Vagina (tissue), 2 donors: ENCODE measurements around the gene SACS. TPM values are rescaled to one million over a fixed set of nuclear protein-coding genes. Genes with fewer than 3 reads are reported as not detected.
A peak's percentile ranks its signal among the peaks of the same experiment; 100 is the strongest.

Experiments
- DNase-seq, 2 donors: peaks; one replicate each; pipeline ENCODE4 v3.0.0-alpha.2; 2017; ENCODE audit errors: extremely low spot score in 2 of 2
- H3K27ac ChIP-seq: fragments of 200-600 bp; sonication (generic); one replicate; pipeline ENCODE4 v1.5.1; 2019
- H3K27me3 ChIP-seq: fragments of 200-600 bp; sonication (generic); one replicate; pipeline ENCODE4 v1.5.1; 2019
- H3K36me3 ChIP-seq, 2 donors: fragments of 200-600 bp; sonication (generic); one replicate each; pipeline ENCODE4 v1.5.1; 2017 to 2019
- H3K4me1 ChIP-seq: fragments of 200-600 bp; sonication (generic); one replicate; pipeline ENCODE4 v1.5.1; 2019
- H3K4me3 ChIP-seq, 2 donors: fragments of 200-600 bp; sonication (generic); 1 replicate in 1 of 2; 2 replicates in 1 of 2; pipeline ENCODE4 v1.5.1; 2016 to 2019
- H3K9me3 ChIP-seq: fragments of 200-600 bp; sonication (generic); one replicate; pipeline ENCODE4 v1.5.1; 2019
- POLR2A ChIP-seq, 2 donors: fragments of 450-650 bp; IDR thresholded peaks; one replicate each; pipeline ENCODE4 v1.6.1; 2017; ENCODE audit warnings: antibody characterized with exemption in 2 of 2, mild to moderate bottlenecking in 2 of 2, moderate library complexity in 2 of 2
- POLR2AphosphoS5 ChIP-seq, 2 donors: sonication (generic); formaldehyde crosslinking; IDR thresholded peaks; one replicate each; pipeline ENCODE4 v1.9.0; 2017; ENCODE audit warnings: antibody characterized with exemption in 2 of 2, mild to moderate bottlenecking in 2 of 2, low read depth in 1 of 2; ENCODE audit not compliant: insufficient read depth in 1 of 2
- intact Hi-C: fragments of 100-400 bp; cut with DNase I; formaldehyde crosslinking; loops from one replicate; pipeline ENCODE4 v1.15.1; 2023
- total RNA-seq: library from RNA; depleted of rRNA; stranded (reverse); fragments of >200 nt; gene quantifications from one replicate; pipeline ENCODE4 v1.2.3, GENCODE V29; 2016
- TF ChIP-seq, protein P1 (sequence below), 3 experiments: fragments of 450-650 bp in 2 of 3; fragments of 200-600 bp in 1 of 3; sonication (generic) in 1 of 3; IDR thresholded peaks; one replicate each; pipeline ENCODE4 v1.5.1; 2017 to 2019; ENCODE audit warnings: antibody characterized with exemption in 3 of 3, mild to moderate bottlenecking in 2 of 3, moderate library complexity in 2 of 3

SACS gene
- total RNA-seq, 1 donor from 2014 or later, result 24.8 TPM

DNA sequence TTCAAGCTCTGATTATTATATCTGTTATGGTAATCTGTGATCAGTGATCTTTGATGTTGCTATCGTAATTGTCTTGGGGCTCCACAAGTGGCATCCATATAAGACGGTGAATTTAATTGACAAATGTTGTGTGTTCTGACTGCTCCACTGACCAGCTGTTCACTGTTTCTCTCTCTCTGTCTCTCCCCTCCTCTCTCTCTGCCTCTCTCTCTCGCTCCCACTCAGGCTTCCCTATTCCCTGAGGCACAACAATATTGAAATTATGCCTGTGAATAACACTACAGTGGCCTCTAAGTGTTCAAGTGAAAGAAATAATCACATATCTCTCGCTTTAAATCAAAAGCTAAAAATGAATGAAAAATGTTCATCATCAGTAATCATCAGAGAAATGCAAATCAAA lies 4.4 kb upstream of the SACS start:
- Histone ChIP-seq H3K9me3 (no peaks in the 10 kb centered on the region), H3K36me3 (no peaks in the 10 kb centered on the region), H3K4me1 (peaks cover 7% of the 10 kb centered on the region), H3K27ac (no peak overlapping the region), H3K27me3 (no peaks in the 10 kb centered on the region), H3K4me3 (no peak overlapping the region)
- intact Hi-C loops, result no loop called here
- no peak for DNase-seq
- no peak for TF ChIP-seq POLR2AphosphoS5 (IDR thresholded peaks at IDR 0.05; ENCODE audit: insufficient read depth in 1 of 2, low read depth in 1 of 2)
- TF ChIP-seq, protein P1, sequence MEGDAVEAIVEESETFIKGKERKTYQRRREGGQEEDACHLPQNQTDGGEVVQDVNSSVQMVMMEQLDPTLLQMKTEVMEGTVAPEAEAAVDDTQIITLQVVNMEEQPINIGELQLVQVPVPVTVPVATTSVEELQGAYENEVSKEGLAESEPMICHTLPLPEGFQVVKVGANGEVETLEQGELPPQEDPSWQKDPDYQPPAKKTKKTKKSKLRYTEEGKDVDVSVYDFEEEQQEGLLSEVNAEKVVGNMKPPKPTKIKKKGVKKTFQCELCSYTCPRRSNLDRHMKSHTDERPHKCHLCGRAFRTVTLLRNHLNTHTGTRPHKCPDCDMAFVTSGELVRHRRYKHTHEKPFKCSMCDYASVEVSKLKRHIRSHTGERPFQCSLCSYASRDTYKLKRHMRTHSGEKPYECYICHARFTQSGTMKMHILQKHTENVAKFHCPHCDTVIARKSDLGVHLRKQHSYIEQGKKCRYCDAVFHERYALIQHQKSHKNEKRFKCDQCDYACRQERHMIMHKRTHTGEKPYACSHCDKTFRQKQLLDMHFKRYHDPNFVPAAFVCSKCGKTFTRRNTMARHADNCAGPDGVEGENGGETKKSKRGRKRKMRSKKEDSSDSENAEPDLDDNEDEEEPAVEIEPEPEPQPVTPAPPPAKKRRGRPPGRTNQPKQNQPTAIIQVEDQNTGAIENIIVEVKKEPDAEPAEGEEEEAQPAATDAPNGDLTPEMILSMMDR (IDR thresholded peaks at IDR 0.05), result no peak
- no peak for TF ChIP-seq POLR2A (IDR thresholded peaks at IDR 0.05)

DNA sequence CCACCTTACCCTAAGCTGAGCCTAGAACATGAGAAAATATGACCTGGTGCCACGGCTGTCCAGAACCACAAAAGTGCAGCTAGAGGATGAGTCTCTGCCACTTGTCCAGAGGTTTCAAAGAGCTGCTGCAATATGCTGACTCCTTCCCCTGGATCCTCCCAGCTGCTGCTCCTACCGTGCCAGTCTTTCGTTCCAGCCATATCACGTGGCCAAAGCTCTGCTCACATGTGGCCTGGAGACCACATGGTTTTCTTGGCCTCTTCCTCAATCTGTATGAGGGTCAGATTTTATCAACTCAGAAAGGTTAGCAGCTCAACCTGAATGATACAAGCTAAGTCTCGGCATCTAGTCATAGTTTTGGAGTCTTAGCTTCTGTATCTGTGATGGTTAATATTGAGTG lies 3.2 kb upstream of the SACS start:
- Histone ChIP-seq H3K27ac (no peak overlapping the region), H3K36me3 (no peaks in the 10 kb centered on the region), H3K4me3 (no peak overlapping the region), H3K27me3 (no peaks in the 10 kb centered on the region), H3K9me3 (no peaks in the 10 kb centered on the region), H3K4me1 (peaks cover 7% of the 10 kb centered on the region)
- no peak for DNase-seq
- TF ChIP-seq POLR2A (IDR thresholded peaks at IDR 0.05) (no peak), POLR2AphosphoS5 (IDR thresholded peaks at IDR 0.05; ENCODE audit: insufficient read depth in 1 of 2, low read depth in 1 of 2) (no peak)
- TF ChIP-seq, protein P1 (IDR thresholded peaks at IDR 0.05), result no peak
- intact Hi-C loops, result no loop called here

DNA sequence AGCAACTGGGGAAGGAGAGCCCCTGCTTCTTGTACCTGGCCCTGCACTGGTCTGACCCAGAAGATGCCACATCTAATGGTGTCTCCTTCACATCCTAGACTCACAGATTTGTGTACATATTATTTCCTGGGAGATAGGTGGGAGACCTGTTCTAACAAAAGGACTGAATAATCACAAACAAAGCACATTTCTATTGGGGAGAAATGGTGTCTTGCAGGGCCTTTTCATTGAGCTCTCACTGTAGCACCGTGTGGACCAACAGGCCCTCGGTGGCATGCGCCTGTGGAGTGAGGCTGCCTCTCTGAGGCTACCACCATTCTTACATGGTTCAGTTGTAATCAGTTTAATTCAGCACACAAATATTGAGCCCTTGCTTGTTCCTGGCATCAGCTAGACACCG lies 989 bp upstream of the SACS start:
- H3K4me3 ChIP-seq, result no peak overlapping the region
- no peak for DNase-seq
- no peaks in the 10 kb centered on the region for H3K27me3 ChIP-seq
- no peak overlapping the region for H3K27ac ChIP-seq
- TF ChIP-seq POLR2A (IDR thresholded peaks at IDR 0.05) (no peak), POLR2AphosphoS5 (IDR thresholded peaks at IDR 0.05; ENCODE audit: insufficient read depth in 1 of 2, low read depth in 1 of 2) (no peak)
- TF ChIP-seq, protein P1 (IDR thresholded peaks at IDR 0.05), result no peak
- no peaks in the 10 kb centered on the region for H3K36me3 ChIP-seq
- H3K4me1 ChIP-seq, result peaks cover 7% of the 10 kb centered on the region
- H3K9me3 ChIP-seq, result no peaks in the 10 kb centered on the region
- intact Hi-C loops, result no loop called here

DNA sequence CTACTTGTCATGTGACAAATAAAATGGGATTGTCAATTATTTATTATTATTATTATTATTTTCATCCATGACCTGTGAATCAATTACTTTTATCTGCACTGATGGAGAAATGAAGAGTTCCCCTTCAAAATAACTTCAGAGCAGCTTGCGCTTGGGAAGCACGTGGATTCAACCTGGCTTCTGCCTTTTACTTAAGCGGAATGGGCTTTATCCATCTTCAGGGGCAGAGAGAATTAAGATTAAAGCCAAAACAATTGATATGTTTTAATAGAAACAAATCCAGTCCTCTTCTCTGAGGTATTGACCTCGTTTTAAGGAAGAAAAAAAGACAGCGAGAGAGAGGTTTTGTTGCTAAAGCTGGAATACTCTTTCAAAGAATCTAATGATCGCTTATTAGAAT lies 876 bp downstream of the SACS start:
- peaks cover 14% of the 10 kb centered on the region for H3K4me1 ChIP-seq
- H3K27me3 ChIP-seq, result no peaks in the 10 kb centered on the region
- peak overlapping the region in 1 of 2 donors; percentile 41 for H3K4me3 ChIP-seq
- TF ChIP-seq POLR2AphosphoS5 (IDR thresholded peaks at IDR 0.05; ENCODE audit: insufficient read depth in 1 of 2, low read depth in 1 of 2), result no peak
- TF ChIP-seq, protein P1 (IDR thresholded peaks at IDR 0.05), result no peak
- no peak for TF ChIP-seq POLR2A (IDR thresholded peaks at IDR 0.05)
- no peak overlapping the region for H3K27ac ChIP-seq
- intact Hi-C loops, result no loop called here
- H3K9me3 ChIP-seq, result no peaks in the 10 kb centered on the region
- DNase-seq, result no peak
- no peaks in the 10 kb centered on the region for H3K36me3 ChIP-seq

DNA sequence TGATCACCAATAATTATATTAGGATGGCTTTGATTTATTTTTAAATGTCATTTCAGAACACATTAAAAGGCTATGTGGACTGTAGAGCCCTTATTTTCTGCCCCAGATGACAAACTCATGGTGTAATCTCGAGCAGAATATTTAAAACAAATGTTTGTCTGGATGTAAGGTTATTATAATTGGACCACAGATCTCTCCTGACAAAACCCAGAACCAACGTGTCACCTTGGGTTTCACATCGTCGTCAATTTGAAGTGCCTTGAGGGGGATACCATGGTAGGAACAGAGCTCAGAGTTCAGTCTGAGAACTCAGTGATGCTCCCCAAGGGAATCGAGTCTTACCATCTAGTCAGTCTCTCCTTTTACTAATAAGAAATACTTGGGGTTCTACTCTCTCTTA lies 2.8 kb downstream of the SACS start:
- intact Hi-C loops, result no loop called here
- Histone ChIP-seq H3K27ac (no peak overlapping the region), H3K9me3 (no peaks in the 10 kb centered on the region), H3K4me3 (no peak overlapping the region), H3K4me1 (peaks cover 26% of the 10 kb centered on the region), H3K36me3 (no peaks in the 10 kb centered on the region), H3K27me3 (no peaks in the 10 kb centered on the region)
- no peak for TF ChIP-seq POLR2A (IDR thresholded peaks at IDR 0.05)
- TF ChIP-seq POLR2AphosphoS5 (IDR thresholded peaks at IDR 0.05; ENCODE audit: insufficient read depth in 1 of 2, low read depth in 1 of 2), result no peak
- TF ChIP-seq, protein P1 (IDR thresholded peaks at IDR 0.05), result no peak
- DNase-seq, result no peak
